HG02610 (cell line): ENCODE measurements around the gene PSMB9.
A peak's percentile ranks its signal among the peaks of the same experiment; 100 is the strongest.

Experiments used
- ATAC-seq: cut with Tn5 transposase; IDR thresholded peaks from one replicate; pipeline ENCODE4 v1.9.1; 2021; ENCODE audit warnings: mild to moderate bottlenecking, moderate library complexity; ENCODE audit not compliant: unreplicated experiment

The PSMB9 gene

DNA sequence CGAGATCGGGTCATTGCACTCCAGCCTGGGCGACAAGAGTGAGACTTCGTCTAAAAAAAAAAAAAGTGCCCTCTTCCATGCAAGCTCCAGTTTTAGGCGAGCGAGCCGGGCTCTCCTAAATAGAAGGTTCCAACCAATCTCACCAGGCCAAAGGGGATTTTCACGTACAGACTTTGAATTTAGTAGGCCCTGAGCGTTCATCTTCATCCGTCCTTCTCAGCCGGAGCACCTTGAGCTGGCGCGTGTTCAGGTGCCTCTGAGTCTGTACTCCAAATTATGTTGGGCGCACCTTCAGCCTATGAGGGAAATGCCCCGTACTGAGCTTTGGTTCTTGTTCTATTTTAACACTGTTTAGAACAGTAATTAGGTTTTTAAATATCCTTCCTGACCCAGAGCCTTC, 14.6 kb upstream of the PSMB9 start:
- no peak for ATAC-seq

DNA sequence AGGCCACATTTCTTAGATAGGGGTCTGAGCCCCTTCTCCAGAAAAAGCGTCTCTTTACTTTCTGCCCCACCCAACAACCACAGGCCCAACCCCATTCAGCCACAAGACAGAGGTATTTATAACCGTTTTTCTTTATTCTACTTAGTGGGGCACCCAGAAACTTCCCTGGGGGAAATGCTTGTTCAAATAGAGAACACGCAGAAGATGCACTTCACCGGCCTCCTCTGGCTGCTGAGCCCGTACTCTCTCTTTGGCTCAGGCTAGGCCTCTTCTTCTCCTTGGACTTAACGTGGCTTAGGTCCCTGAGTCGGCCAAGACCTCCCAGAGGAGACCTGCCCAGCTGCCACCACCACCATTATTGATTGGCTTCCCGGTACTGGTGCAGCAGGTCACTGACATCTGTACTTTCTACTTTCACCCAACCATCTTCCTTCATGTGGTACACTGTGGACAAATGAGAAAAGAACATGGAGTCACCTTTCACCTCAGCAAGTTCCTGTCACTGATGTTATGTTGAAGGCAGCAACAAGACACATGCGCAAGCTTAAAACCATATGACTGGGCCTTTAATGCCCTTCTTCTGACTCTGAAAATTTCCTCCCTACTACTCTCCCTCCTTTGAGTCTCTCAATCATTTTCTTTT, 13.3 kb upstream of the PSMB9 start:
- no peak for ATAC-seq

DNA sequence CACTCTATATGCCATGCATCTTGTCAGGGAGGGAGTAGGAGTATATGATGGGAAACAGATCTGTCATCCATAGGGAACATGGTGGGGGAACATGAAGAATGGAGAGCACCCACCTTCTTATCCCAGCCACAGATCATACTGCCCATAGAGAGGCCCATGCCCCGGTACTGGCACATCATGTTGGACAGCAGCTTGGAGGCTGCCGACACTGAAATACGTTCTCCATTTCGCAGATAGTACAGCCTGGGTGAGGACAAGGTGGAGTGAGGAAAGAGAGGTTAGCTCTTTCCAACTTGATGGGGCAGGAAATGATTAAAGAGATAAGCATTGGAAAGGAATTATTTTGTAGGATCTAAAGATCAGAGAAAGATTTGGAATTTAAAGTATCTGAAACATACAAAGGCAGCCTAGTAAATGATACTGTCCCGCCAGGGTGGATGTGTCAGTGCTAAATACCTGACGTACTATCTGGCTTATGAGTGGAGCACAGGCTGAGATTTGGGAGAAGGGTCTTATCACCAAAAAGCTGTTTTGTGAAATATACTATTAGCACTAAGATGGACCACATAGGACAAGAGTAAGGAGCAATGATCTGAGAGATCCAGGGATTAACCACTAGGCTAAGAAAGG, 11.9 kb upstream of the PSMB9 start:
- ATAC-seq = no peak

DNA sequence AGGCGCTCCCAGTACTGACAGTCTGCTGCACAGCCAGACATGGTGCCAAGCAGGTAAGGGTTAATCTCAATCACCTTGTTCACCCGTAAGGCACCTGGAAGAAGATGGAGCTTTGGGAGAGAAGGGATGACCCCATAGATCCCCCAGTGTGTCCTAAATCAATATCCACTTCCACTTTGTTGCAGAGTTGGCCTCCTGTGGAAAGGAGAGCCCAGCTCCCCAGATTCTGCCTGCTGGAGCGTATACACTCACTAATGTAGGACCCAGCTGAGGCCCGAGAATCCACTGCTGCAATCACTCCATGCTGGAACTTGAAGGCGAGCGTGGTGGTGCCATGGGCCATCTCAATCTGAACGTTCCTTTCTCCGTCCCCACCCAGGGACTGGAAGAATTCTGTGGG, 11.3 kb upstream of the PSMB9 start:
- ATAC-seq = no peak

DNA sequence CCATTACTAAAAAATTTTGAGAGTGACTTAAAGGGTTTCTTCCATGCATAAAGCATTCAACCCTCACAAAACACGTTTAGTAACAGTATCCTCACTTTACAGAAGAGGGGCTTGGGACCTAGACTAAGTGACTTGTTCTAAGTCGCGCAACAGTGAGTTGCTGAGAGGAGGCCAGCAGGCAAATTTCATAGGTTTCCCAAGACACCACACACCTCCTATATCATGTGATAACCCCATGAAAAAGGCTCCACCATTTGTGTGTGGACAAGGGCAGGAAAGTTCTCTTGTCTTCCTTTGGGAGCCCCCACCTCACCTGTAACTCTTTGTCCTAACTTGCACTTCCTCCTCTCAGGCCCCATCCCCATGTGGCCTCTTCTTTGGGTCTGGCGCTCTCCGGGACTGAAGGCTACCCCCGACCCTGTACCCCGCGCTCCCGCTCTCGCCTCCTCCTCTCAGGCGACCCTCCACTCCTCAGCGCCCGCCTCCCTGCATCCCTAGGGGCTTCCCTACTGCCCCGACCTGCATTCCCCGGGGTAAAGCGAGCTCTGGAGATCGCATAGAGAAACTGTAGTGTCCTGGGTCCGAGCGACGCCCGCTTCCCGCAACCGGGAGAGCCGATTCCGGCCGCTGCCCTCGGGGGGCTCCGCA, 10.5 kb upstream of the PSMB9 start:
- no peak for ATAC-seq

DNA sequence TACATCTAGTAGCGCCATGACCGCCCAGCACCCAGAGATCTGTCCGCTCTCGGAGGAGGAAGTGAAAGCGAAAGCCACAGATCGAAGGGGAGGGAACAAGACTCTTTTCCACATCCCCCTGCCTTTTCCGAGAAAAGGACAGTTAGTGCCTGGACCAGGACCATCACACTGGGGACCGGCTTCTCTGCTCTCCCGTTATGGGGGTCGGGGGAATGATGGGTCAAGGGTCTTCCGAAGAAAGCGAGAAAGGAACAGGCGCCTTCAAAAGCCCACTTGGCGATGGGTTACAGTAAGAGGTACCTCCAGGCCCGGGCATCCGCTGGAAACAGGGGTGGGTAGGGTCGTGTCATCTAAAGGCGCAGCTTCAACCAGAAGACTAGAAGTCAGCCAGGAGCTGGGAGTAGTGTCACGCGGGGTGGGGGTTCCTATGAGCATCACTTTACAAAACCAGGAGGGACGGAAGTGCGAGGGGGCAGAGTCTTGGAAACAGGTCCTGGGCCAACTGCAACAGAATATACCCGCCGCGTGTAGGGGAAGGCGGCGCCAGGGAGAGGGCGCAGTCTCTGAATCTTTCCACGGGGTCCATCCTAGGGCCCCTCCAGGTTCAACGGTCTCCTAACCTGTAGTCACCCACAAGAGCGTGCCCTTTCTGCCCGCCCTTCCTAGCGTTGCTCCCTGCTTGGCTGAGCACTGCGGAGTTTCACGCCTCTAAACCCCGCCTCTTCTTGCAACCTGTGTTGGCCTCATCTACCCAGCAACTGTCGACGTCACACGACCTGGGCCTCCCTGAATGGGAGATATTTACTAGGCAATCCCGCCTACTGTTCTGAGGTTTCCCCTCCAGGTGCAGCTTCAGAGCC, 9.8 kb upstream of the PSMB9 start, which contains the start of gene PSMB8:
PSMB8 (minus strand) TSS at position 69 of the 860 bp plus-strand sequence; CDS start at position 18, 51 bp downstream.
- peak; percentile 63 for ATAC-seq

DNA sequence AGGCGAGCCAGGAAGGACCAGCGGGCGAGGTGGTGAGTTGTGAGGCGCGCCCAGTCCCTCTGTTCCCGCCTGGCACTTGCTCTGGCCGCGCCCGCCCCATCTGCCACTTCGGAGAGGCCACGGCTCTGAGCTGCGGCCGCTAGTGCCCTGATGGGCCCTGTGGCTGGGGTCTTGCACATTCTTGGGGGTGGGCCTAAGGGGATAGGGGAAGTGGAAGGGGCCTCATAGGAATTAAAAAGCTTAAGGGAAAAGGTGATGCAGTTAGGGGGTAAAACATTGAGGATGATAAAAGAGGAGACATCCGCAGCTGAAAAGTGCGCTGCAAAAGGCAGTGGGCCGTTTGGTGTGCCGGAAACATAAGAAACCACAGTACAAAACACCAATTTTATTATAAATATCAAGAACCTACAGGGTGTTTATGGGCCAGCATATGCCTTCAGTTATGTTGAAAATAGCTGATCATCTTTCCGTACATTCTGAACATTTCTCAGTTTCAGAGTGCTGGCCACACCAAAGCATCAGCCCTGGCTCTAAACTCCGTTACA, 9.1 kb upstream of the PSMB9 start:
- no peak for ATAC-seq

DNA sequence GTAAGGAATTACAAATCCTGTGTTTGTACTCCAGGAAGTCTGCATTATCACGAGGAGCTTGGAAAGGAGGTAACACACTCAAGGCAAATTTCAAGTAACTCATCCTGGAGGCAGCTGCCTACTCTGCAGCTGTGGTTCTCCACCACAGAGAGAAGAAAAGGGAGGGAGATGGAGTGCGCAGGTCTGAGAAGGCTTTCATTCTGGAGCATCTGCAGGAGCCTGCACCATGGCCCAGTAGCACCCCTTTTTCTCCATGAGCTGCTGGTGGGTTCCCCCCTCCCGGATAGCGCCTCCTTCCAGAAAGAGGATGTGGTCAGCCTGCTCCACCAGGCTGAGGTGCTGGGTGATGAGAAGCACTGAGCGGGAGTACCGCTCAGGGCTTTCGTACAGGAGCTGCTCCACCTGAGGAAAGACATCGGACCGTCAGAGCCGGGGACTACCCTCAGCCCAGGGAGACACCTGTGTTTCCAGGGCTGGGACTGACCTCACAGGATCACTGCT, 8.6 kb upstream of the PSMB9 start:
- ATAC-seq = no peak

DNA sequence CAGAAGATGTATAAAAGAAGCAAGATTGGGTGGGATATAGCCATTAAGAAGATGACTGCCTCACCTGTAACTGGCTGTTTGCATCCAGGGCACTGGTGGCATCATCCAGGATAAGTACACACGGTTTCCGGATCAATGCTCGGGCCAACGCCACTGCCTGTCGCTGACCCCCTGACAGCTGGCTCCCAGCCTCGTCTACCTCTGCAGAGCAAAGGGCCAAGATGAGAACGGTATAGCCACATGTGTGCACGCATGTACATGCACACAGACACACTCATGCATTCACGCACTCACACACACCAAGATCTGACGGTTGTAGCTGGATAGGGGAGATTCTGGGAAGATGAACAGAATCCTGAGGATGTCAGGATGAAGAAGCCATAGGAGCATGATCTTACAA, 7.0 kb upstream of the PSMB9 start:
- no peak for ATAC-seq

DNA sequence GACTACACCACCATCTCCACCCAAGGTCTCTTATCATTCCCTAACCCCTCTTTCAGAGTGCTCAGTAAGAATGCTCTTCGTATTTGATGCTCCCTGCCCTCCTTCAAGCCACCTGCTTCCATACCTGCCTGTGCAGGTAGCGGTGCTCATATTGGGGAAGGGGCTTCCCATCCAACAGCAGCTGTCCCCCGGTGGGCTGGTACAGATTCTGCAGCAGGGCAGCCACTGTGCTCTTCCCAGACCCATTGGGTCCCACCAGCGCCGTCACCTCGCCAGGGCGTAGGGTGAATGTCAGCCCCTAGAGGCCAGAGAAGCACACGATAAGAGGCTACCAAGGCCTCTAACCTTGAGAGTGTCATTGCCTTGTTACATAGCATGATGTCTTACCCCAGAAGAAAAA, 6.2 kb upstream of the PSMB9 start:
- no peak for ATAC-seq

DNA sequence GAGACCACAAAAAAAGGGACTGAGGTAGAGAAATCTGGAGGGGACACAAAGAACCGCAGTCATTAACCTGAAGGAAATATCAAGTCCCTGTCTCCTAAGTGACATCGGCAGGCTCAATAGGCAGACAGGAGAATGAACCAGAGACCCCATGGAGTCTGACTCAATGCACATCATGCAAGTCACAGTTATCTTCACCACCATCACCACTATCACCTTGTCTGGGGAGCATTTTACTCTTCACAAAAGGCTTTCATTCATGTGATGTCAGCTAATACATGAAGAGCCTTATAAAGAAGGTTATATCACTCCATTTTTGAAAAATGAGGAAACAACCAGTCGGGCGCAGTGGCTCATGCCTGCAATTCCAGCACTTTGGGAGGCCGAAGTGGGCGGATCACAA, 4.9 kb upstream of the PSMB9 start:
- ATAC-seq = no peak

DNA sequence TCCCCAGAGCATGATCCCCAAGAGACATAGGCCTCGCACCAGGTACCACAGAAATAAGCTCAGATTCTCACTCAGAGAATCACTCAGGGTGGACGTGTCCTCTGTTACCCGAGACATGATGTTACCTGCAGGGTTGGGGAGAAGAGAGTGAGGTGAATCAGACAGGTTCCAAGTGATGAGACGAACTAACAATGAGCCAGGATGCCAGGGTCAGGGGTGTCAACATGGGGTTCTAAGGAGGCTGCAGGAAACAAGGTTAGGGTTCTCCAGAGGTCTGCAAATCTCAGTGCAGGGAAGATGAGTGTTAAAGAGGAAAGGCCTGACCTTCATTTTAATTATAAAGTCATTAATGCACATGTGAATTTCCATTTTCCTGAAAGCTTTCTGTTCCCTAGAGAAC, 3.0 kb upstream of the PSMB9 start:
- no peak for ATAC-seq

DNA sequence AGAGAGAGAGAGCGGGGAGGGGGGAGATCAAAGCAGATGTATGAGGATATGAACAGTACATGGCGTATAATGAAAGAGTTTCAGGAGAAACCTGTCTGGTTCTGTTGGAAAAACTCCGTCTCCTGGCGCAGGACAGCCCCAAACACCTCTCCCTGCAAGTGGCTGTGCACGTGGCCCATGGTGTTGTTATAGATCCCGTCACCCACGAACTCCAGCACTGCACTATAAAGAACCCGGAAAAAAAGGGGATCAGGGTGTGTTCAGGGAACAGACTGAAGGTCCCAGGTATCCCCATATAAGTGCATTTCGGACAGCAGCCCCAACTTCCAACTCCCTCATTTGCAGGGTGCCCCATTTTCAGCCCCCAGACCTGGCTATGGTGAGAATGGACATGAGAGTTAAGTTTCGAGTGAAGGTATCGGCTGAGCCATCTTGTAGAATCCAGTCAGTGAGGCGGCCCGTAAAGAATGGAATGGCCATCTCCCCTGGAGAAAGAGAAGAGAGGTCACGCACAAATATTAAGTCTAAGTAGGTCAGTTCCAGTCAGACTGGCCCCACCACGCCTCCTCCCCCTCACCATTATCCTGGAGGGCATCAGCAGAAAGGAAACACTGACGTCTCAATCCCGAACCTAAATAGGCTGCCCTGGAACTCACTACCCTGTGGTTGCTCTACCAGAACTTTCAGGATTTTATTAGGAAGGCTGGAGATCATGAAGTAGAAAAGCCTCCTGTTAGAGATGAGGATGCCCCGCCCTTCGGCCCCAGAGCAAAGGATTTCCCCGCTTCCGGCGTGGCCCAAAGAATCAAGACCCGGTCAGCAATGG, 1.8 kb upstream of the PSMB9 start:
- no peak for ATAC-seq

DNA sequence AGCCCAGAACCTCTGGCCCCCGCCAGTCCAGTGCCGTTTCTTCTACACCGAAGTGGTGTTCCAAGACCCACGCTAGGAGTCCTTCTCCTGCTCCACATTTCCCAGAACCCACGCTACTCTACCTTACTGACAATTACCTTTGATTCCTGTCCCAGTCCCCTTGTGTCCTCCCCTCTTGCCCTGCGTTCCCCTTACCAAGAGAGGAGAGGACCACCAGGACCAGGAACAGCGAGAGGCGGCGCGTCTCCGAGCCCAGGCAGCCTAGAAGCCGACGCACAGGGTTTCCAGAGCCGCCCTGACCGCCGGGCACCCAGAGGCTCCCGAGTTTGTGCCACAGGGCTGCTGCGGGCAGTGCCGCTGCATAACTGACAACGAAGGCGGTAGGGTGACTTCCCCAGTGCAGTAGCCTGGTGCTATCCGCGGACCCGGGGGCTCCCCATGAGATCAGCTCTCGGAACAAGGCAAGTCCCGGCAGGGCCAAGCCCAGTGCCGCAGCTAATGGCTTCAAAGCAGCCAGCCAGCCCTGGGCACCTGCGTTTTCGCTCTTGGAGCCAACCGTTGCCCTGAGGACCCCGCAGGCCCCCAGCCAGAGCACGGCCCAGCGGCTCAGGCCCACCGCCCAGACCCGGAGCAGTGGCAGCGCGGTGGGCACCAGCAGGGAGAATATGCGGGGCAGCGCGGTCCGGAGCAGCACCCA, 1.0 kb upstream of the PSMB9 start:
- peak; percentile 31 for ATAC-seq

DNA sequence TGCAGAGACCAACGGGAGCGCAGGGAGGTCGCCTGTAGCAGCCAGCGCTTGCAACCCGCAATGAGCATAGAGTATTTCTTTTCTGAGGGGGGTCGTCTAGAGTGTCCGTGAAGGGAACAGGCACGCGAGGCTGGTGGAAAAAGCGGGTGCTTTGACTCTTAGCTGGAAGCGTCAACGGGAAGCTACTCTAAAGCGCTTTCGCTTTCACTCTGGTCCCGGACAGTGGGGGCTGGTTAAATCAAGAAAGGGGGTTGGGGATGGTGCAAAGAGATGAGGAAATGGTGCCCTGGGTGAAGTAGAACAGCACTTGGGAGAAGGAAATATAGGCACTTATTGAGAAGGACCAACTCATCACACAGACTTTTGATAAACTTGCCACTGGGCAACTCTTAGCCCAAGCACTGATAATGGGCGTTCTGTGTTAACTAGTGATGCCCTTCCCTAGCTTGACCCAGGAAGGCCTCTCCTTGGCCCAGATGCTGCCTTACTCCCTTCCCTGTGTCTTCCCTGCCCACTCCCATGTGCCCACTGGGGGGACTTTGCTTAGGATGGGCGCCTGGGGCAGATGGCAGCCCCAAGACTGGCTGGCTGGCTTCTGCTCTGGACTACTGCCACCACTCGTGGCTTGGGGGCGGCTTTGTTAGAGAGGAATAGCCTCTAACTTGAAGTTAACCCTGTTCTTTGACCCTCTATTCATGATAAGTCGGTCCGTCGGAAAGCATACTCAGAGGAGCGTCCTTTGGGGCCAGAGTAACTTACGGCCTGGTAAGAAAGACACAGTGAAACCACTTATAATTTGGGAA, 585 bp downstream of the PSMB9 start:
- ATAC-seq = peak; percentile 12

DNA sequence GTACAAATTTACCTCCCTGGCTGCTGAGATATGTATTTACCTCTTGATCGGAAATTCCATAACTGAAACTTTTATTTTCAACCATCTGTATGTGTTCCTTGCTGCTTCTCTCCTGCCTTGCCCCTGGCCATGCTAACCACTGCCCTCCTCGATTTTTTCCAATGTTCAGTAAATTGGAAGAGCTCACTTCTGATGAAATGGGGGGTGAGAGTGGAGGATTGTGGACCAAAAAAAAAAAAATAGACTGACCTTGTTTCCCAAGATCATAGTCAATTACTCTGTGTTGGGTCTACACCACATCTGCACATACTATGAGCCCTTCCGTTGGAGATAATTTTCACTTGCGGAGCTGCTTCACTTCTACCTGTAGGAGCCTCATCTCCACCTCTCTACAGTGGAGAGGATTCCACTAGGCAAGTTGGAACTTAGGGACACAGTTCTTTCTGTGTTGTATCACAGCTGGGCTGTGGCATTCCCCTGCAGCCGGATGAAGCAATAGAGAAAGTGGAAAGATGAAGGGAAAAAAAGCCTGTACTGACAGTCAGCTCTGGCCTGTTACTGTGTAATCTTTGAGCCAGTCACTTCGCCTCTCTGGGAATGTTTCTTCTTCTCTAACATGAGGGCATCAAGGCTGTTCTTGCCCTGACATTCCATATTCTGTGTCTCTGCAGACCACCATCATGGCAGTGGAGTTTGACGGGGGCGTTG, 1.6 kb downstream of the PSMB9 start:
- ATAC-seq = no peak

DNA sequence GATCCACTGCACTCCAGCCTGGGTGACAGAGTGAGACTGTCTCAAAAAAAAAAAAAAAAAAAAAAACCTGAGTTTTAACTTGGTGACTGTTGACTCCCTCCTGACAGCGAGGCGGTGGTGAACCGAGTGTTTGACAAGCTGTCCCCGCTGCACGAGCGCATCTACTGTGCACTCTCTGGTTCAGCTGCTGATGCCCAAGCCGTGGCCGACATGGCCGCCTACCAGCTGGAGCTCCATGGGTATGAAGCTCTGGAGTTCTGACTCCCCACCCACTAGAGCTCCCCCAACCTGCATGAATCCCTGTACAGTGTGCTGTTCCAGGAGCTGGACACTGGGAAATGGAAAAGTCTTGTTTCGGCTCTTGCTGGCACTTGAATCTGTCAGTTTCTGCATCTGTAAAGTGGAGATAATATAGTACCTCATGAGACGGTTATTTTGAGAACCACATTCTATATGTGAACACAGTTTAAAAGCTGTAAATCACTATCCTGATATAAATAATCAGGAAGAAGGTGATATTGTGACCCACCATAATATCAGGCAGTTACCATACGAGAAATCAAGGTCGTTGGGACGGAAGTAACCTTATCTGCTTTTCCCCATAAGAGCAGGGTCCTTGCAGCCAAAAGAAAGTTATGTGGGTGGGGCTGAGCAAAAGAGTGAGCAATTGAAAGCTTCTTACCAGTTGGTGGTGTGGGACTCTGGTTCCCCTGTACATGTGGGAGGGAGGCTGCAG, 3.3 kb downstream of the PSMB9 start:
- no peak for ATAC-seq
